Eye (tissue), 1 donor: ENCODE measurements around the gene CSMD2.

Experiments used
- DNase-seq: peaks from one replicate; pipeline ENCODE4 v3.0.0-alpha.2; 2015

Gene CSMD2

DNA sequence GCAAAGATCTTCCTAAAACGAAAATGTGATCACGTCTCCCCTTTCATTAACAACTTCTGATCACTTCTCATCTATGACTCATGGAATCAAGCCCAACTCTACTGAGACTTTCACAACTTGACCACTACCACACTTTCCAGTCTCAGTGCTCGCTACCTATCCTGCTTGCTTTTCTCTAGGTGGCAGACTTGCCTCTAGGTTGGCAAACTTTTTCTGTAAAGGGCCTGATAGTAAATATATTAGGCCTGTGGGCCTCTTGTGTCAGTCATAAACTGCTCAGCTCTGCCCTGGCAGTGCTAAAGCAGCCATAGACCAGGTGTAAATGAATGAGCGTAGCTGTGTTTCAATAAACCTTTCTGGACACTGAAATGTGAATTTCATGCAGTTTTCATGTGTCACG is 322.7 kb downstream of the CSMD2 start:
- DNase-seq: no peak

DNA sequence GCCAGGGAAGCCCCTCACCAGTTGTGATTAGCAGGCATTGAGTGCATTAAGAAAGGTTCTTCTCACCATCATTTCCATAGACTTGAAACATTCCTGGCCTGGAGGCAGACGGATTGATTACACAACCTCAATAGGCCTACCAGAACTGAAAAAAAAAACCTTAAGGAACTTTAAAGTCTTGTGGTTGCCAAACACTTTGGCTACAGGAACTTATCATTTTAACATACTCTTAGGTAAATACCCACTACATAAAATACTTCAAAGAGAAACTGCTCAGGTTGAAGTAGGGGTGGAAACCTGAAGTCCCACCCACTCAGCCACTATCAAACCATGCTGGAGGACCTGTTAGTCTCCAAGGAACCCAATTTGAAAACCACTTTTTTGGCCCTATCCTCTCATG is 323.5 kb downstream of the CSMD2 start:
- no peak for DNase-seq

DNA sequence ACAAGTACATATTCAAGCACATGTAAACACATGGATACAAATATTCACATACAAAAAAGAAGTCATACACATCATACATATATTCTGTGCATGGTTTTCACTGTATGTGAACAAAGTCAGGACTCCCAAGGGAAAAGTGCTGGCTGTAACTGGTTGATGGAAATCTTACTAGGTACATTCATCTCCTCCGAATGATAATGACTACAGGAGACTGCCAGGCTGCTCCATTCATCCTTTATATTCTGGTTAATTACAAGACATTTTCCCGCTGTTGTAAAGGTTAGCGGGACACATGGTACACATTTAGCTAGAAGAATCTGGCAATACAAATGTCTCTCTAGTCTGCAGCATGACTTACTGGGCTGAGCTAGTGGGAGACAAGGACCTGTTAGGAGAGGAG is 327.4 kb downstream of the CSMD2 start:
- DNase-seq: no peak

DNA sequence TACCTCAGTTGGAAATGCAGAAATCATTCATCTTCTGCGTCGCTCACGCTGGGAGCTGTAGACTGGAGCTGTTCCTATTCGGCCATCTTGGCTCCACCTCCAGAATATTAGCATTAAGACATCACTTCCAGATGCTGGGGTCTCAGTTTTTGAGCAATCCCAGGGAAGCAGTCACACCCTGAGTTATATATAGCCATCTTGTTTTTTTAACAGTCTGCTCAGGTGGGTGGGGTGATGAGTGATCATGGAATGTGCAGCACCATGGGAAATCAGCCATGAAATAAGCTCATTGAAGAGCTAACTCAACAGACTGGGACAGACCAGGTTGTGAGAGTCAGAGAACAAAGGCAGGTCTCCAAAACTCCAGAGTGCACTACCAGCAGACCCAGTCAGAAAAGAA is 328.1 kb downstream of the CSMD2 start:
- no peak for DNase-seq

DNA sequence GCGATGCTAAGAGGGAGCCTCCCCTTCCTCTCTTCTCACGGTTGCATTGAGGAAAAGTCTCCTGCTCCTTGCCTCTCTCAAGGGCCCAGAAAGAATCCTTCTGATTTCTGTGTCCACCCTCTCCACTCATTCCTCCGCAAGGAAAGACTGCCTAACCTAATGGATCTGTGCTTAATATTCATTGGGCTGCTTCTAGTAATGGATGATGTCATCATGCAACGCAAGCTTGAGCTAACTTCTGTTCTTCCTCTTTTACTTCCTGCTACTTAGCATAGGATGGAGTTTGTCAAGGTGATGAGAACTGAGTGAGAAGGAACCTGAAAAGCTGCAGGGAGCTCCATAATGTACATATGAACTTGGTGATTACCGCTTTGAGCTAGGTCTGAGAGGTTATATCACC is 336.4 kb downstream of the CSMD2 start:
- no peak for DNase-seq

DNA sequence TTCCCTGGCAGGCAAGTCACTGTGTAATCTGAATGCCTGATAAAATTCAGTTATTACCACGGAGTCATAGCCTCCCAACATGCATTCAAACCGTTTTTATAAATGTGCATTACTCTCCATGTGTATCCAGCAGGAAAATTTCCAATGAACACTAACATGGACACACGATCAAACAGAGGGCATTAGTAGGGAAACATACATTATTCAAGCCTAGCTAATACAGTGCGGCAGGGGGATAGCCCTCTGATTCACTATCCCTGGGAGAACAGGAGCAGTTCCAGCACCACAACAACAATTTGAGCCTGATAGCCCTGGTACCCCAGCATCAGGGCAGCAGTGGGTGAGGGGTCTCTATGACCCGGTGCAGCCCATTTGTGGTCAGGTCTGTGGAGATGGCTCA is 337.0 kb downstream of the CSMD2 start:
- no peak for DNase-seq

DNA sequence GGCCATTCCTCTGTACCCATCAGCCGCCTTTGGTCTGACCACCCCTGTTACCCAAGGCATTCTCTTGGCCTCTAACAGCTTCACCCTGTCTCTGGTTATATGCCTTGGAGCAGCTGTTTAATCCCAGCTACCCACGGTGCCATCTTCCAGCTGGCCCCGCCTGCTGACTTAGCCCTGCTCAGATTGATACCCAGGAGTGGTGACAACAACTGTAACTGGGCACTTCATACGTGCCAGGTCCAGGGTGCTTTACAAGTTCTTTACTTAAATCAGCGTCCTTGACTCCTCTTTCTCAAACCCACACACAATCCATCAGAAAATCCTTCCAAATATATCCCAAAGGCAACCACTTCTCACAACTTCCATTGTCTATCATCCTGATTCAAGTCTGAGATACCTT is 338.3 kb downstream of the CSMD2 start:
- no peak for DNase-seq

DNA sequence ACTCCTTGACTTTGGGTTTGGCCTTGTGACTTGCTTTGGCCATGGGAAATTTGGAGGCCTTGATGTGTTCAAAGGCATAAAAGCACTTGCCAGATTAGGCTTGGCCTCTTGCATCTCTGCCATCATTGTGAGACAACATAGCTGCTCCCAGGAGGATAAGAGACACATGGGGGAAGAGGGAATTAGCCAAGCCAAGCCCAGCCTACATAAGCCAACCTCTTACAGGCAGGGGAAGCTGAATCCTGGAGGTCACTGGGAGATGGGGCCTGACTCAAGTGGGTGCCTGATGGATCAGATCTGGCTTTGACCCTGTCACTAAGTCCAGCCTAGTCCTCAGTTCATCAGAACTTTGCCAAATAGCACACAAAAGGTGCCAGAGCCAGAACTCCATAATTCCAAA is 338.7 kb downstream of the CSMD2 start:
- no peak for DNase-seq

DNA sequence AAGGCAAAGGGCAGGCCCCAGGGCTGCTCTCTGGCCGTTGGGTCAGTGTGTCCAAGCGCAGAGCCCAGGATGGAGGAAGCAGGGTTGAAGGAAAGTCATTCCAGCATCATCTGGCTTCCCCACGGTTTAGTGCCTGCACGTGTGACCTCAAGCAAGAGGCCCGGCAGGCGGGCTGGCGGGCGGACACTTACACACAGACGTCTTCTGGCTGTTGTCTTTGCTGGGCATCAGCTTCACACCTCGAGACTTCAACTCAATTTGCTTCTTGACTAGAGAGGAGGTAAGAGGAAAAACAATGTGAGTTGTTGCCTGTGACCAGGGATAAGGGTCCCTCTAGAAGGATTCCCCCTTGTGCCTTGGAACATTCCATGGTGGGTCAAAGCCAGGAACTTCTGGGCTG is 339.5 kb downstream of the CSMD2 start:
- no peak for DNase-seq

DNA sequence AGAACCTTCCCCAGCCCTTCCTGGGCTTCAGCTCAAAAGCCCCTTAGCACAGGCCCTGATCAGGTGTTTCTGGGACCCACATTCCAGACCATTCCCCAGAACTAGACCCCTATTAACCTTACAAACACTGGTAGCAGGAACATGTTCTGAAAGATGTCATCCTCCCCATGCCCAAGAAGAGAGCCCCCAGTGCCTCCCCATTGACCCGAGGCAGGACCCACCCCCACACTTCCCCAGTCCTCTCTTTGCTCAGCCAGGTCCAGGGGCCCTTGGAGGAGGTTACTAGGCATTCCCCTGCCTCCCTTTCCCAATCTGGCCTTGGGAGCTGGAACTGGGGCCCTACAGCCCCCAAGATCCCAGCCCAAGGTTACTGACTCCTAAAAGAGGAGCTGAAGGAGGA is 340.1 kb downstream of the CSMD2 start:
- DNase-seq: no peak

DNA sequence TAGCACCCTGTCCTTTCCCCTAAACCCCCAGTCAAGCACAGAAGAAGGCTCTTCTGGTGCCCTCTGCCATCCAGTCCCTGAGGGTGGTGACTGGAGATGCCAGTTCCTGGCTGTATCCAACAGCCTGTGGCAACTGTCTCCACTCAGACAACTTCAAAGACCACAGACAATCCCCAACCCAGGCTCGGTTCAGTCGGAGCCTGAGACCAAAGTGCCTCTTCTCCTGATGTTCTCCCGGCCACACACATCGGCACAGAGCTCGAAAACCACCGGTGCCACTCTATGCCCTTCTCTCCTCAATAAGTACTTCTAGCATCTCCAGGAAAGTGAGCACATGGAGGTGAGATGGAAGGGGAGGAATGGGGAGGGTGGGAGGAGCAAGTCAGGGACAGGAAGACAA is 340.7 kb downstream of the CSMD2 start:
- DNase-seq: no peak

DNA sequence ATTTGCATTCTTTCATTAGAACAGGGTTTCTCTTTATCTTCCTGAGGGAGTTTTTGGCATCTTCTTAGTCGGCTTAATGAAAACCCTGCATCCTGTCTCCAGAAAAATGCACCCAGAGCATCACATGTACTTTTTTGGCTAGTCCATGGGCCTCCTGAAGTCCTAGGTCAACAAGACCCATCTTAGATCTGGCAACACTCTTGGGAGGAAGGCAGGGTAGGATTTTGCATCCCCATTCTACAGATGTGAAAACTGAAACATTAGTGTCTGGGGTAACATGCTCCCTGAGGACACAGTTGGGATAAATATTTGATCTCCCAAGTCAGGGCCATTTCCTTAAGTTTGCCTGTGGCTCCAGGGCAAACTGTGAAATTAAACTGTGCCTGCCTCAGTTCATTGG is 341.2 kb downstream of the CSMD2 start:
- no peak for DNase-seq

DNA sequence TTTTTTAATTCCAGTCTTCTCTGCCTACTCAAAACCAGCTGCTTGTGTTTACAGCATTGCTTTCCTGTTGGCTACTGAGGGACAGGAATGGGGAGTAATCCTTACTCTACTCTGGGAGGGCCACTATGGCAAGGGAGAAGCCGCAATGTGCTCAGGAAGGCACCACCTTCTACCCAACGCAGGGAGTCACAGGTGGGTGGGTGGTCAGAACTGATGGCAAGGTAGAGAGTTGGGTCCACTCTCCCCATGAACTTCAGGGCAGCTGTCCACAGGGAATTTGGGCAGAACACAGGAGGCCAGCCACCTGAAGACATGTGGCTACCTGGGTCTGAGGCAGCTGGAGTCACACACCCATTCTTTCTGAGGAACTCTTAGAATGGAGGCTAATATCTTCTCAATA is 341.6 kb downstream of the CSMD2 start:
- no peak for DNase-seq

DNA sequence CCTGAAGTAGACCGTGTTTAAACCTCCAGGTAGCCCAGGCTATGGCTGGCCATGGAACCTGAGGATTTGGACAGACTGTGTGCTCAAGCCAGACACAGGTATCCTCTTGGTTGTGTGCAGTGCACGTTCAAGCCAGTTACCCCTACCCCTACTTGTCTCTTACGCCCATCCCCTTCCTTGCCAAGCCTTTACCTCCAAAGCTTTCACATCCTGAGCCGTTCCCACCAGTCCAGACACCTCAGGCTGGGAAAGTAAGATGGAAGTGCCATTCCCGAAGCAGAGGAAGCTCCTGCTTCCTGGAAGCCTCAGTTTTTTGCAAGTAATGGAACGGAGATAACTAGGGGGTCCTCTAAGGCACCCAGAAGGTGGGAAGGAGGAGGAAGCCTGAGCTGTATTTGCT is 342.6 kb downstream of the CSMD2 start:
- no peak for DNase-seq

DNA sequence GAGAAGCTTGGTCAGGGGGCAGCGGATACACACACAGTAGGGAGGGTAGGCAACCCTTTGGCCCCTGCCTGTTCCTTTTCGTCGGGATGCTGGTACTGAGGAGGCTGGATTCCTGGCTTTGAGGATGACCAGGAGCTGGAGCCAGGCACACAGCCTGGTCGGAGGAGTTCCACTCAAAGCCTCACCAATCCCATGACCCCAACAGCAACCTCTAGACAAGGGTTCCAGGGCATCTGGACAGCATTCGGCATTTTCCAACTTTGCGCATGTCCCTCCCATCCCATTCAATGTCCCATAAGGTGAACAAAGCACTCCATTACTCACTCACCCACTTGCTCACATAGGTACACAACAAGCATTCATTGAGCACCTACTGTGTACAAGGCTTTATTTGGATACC is 343.7 kb downstream of the CSMD2 start:
- no peak for DNase-seq

DNA sequence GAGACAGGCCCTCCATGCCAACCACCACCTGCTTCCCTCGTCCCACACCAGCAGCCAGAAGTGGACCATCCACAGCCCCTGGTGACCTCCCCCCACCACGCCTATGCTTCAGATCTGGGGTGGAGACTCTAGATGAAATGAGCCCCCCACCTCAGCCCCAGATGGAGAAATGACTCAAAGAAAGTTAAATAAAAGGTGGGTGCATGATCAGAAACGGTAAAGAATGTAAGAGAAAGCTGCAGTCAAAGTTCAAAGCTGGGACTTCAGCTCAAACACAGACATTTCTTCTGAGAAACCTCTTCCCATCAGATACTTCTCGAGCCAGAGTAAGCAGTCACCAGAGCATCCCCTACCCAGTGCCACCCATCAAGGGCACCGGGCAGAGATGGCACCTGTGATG is 344.2 kb downstream of the CSMD2 start:
- no peak for DNase-seq

DNA sequence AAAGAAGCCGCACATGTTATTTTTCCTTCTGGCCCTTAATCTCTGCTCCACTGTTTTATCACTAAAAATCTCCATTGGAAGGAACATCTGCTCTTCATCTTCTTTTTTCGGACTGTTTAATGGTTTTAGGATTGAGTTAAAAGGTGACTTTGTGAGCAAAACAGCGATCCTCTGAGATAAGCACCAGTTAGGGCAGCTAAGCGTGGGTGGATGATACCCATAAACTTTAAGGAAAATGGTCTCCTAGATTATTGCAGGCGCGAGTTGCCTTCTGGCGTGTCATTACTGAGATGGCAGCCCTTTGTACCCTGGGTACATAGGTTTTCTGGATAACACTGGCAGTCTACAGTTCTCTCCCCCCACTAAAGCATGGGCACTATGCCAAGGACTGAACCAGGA is 345.1 kb downstream of the CSMD2 start:
- DNase-seq: no peak

DNA sequence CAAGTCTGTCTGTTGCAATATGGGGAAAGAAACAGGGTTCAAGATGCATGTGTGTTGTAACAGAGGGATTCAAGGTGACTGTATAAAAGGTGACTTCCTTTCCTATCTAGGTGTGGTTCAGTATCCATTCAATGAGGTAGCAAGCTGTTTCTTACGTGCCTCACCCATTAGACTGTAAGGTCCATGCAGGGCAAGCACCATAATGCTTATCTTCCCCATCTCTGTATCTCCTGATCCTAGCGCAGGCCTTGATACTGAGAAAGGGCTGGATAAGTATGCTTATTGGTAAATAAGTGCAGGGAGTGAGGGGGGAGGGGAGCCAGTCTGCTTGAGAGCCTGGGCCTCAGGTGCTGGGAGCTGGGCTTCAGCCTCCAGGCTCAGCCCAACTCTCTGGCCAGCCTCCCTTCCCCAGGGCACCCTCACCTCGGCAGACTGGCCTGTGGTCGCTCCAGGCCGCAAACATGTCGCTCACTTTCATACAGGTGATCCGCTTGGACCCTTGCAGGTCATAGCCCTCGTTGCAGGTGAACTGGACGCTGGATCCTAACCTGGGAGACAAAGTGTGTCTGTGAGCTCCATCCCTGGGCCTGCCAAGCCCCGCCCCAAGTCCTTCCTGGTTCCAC is 345.6 kb downstream of the CSMD2 start:
- DNase-seq: no peak

DNA sequence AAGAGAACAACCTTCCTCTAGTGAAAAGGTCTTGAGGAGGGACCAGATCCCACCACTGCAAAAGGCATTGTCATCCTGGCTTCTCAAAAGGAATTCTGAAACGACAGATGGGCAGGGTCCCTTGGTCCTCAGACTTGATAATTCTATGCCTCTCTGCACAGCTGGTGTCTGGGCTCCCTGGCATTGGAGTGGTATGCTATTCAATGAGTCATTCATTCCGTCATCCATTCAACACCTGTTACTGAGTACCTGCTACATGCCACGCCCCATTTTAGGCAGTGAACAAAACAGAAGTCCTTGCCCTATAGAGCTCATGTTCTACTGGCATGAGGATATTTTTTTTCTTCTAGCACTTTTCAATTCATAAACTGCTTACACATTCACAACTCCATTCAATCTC is 347.0 kb downstream of the CSMD2 start:
- peak; percentile 1 for DNase-seq

DNA sequence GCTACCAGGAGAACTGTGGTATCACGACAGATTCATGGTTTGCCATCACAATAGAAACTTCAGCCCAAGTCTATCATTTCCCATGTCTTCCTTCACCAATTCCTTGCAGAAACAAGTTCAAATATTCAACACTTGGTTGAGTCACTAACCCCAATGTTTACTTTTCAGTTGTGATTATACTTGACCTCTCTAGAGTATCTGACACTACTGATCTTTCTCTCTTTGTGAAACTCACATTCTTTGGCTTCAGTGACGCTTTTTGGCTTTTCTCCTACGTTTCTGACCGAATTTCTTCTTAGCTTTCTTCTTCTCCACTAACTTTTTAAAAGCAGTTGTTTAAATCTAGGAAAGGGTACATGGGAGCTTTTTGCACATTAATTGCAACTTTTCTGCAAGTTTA is 350.0 kb downstream of the CSMD2 start:
- no peak for DNase-seq

DNA sequence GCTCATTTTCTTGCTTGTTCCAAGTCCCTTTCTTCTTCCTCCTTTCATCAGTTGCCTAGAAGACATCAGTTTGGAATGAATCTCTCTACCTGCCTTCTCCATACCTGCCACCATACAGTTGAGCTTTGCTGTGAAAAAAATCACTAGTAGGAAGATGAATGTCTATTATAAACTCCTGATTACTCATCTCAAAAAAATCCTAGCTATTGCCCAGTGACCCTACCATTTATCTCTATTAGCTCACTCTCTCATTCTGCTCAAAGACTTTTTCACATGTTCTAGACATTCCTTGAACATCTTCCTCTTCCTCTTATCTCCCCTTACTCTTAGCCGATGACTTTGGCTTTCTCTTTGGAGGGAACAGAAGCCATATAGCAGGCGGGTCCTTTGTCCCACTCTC is 350.9 kb downstream of the CSMD2 start:
- no peak for DNase-seq

DNA sequence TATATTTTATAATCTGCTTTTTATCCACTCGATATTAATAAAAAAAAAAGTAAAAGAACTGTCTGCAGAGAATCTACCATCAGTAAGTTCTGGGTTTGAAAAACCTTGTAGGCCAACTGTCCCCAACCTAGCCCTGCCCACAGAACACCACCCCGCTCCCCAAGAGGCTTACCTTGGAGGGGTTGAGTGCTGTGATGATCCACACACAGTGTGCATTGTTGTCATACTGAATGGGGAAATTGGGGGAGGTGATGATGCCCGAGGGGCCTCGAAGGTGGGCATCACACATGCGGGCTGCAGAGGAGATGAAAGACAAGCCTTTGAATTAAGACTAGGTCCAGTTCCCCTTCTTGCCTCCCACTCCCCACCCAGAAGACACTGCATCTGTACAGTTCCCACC is 354.5 kb downstream of the CSMD2 start:
- DNase-seq: no peak

DNA sequence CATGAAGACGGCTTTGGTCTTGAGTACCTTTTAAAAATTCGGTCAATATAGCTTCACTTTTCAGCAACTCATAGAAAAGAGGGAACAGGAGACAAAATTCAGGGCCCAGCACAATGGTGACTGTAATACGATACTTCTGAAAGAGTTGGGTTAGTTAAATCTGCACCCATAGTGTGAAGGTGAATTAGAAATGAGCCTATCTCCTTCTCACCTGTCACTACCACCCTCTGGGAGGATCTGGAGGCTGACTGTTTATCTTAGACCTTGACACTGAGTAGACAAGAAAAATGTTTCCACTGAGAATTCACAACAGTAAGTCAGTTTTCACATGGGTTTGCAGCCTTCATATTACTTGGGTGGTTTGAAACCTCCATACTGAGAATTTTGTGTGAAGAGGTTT is 359.0 kb downstream of the CSMD2 start:
- no peak for DNase-seq

DNA sequence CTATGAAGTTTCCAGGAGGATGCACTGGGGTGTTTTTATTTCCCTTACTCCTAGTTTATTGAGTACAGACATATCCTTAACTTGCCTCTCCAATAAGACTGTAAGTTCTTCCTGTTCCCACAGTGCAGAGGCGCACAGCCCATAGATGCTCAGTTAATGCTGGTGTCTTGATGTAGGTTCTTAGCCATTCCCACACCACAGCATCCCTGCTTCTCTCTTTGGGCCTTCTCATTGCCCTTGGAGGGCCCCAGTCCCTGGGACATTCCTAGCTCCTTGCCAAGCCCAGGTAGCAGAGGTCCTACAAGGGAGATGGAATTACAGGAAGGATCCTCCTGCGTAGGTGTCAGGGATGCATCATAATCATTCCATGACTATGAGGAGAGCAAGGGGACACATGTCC is 362.8 kb downstream of the CSMD2 start:
- DNase-seq: no peak

DNA sequence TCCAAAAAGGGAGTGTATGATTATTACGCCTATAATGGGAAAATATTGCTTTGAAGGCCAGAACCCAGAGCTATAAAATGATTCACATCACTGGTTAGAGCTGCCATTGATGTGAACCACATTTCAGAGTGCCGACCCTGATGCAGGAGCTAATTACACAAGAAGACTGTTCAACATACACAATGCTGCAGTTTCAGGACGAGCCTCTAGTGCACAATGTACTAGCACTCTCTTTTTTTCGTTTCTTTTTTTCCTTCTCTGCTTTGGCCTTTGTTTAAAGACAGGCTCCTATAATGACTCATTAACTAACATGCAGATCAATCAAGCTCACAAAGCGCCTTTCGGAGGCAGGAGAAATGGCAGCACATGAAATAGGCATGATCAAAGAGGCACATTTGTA is 367.2 kb downstream of the CSMD2 start:
- no peak for DNase-seq

DNA sequence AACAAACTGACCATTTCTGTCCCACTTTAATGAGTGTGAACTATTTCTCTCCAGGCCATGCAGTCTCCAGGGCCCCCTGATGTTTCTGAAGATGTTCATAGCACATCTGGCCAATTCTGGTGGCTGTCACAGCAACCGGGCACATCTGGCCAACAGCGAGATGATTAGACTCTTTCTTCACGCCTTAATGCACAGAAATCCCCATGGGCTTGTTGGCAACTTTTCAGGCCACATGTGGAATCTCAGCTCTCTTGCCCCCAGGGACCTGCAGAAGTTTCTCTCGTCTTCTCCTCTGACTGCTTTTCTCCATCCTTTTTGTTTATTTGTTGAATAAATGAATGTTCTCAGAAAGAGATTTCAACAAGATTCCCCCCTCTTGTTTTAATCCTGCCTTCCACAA is 372.4 kb downstream of the CSMD2 start:
- DNase-seq: peak; percentile 62
